Neutrophil (primary cell): ENCODE data around the gene ERBIN.

ENCODE experiments used
- H3K27ac ChIP-seq: fragments of 200-600 bp; sonication (generic); 2 replicates; pipeline ENCODE4 v1.5.1; 2016; ENCODE audit warnings: mild to moderate bottlenecking, moderate library complexity
- H3K27me3 ChIP-seq: fragments of 200-600 bp; sonication (generic); 2 replicates; pipeline ENCODE4 v1.6.0; 2016; ENCODE audit warnings: mild to moderate bottlenecking
- H3K36me3 ChIP-seq: fragments of 200-600 bp; sonication (generic); 2 replicates; pipeline ENCODE4 v1.5.1; 2017
- H3K4me1 ChIP-seq, 2 experiments: fragments of 200-600 bp in 1 of 2; sonication (generic) in 1 of 2; 1 replicate in 1 of 2; 2 replicates in 1 of 2; pipeline versions ENCODE4 v1.5.1 to v1.6.1; 2013 to 2016; ENCODE audit warnings: low read depth in 1 of 2, low read length in 1 of 2, mild to moderate bottlenecking in 1 of 2, moderate library complexity in 1 of 2; ENCODE audit not compliant: control insufficient read depth in 1 of 2, insufficient read depth in 1 of 2
- H3K4me3 ChIP-seq, 2 experiments: fragments of 200-600 bp in 1 of 2; sonication (generic) in 1 of 2; 1 replicate in 1 of 2; 2 replicates in 1 of 2; pipeline ENCODE4 v1.5.1; 2013 to 2016; ENCODE audit warnings: low read depth in 1 of 2, low read length in 1 of 2, mild to moderate bottlenecking in 1 of 2, moderate library complexity in 1 of 2
- H3K9me3 ChIP-seq: fragments of 200-600 bp; sonication (generic); 2 replicates; pipeline ENCODE4 v1.5.1; 2016
- CTCF ChIP-seq: fragments of 200-600 bp; sonication (generic); IDR thresholded peaks from 2 replicates; pipeline ENCODE4 v1.5.1; 2016; ENCODE audit warnings: antibody characterized with exemption

Gene ERBIN

GRCh38 chr5:65902104-65902503 is 24.3 kb upstream of the ERBIN start:
- no peak for TF ChIP-seq CTCF
- no peaks in the 10 kb centered on the region for H3K9me3 ChIP-seq
- no peak overlapping the region for H3K4me3 ChIP-seq

GRCh38 chr5:65903581-65903980 is 22.8 kb upstream of the ERBIN start:
- H3K27ac ChIP-seq = no peak overlapping the region
- no peaks in the 10 kb centered on the region for H3K36me3 ChIP-seq
- no peaks in the 10 kb centered on the region for H3K4me1 ChIP-seq
- no peaks in the 10 kb centered on the region for H3K27me3 ChIP-seq
- no peak overlapping the region for H3K4me3 ChIP-seq
- no peaks in the 10 kb centered on the region for H3K9me3 ChIP-seq
- TF ChIP-seq CTCF = no peak

More at GRCh38 chr5:65902104-65902503, 24.3 kb upstream of the ERBIN start:
- H3K4me1 ChIP-seq = no peaks in the 10 kb centered on the region
- H3K27ac ChIP-seq = no peak overlapping the region
- no peaks in the 10 kb centered on the region for H3K36me3 ChIP-seq
- H3K27me3 ChIP-seq = no peaks in the 10 kb centered on the region

GRCh38 chr5:65906256-65906655 is 20.1 kb upstream of the ERBIN start:
- no peak overlapping the region for H3K4me3 ChIP-seq
- H3K4me1 ChIP-seq = no peaks in the 10 kb centered on the region
- no peak overlapping the region for H3K27ac ChIP-seq
- H3K27me3 ChIP-seq = no peaks in the 10 kb centered on the region
- no peak for TF ChIP-seq CTCF
- H3K9me3 ChIP-seq = no peaks in the 10 kb centered on the region
- no peaks in the 10 kb centered on the region for H3K36me3 ChIP-seq

- no peak for TF ChIP-seq CTCF
- Histone ChIP-seq H3K9me3 (no peaks in the 10 kb centered on the region), H3K4me1 (no peaks in the 10 kb centered on the region), H3K27me3 (no peaks in the 10 kb centered on the region), H3K27ac (no peak overlapping the region), H3K36me3 (no peaks in the 10 kb centered on the region), H3K4me3 (no peak overlapping the region)
Observed at GRCh38 chr5:65907135-65907534, 19.2 kb upstream of the ERBIN start.

GRCh38 chr5:65910711-65911110 is 15.7 kb upstream of the ERBIN start:
- H3K9me3 ChIP-seq = no peaks in the 10 kb centered on the region
- H3K27ac ChIP-seq = no peak overlapping the region
- no peak overlapping the region for H3K4me3 ChIP-seq
- H3K36me3 ChIP-seq = no peaks in the 10 kb centered on the region
- H3K4me1 ChIP-seq = no peaks in the 10 kb centered on the region
- no peaks in the 10 kb centered on the region for H3K27me3 ChIP-seq
- TF ChIP-seq CTCF = no peak

- Histone ChIP-seq H3K4me1 (no peaks in the 10 kb centered on the region), H3K27me3 (no peaks in the 10 kb centered on the region), H3K36me3 (no peaks in the 10 kb centered on the region), H3K27ac (no peak overlapping the region), H3K4me3 (no peak overlapping the region), H3K9me3 (no peaks in the 10 kb centered on the region)
- TF ChIP-seq CTCF = no peak
Observed at GRCh38 chr5:65912311-65912710, 14.1 kb upstream of the ERBIN start.
